ENCODE measurements around the gene PCDHGA2.
"Not testable (repeated sequence)": the region's sequence is repeated elsewhere in the genome, so short reads cannot be mapped to it uniquely, and the experiment has no call there.

The PCDHGA2 gene

DNA sequence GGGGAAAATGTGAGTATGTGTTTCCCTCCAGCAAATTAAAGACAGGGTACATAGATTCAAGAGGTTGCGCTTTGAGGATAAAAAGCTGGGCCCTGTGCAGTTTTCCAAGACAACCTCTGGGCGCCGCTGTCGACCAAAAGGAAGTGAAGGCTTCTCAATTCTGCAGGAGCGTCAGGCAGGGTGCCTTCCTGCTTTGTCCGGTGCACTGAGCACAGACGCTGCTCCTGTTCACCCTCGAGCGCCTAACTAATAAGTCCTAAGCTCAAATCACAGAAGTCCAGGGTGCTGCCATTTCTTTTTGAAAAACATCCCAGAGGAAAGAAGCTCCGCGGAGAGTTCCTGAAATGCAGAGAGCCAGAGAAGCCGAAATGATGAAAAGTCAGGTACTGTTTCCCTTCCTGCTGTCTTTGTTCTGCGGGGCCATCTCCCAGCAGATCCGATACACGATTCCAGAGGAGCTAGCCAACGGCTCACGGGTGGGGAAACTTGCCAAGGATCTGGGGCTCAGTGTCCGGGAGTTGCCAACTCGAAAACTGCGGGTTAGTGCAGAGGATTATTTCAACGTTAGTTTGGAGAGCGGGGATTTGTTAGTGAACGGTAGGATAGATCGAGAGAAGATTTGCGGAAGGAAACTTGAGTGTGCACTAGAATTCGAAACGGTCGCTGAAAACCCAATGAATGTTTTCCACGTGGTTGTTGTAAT is 11.5 kb downstream of the PCDHGA2 start, which contains the start of gene PCDHGB1:
Gene PCDHGB1, plus strand, starts transcription at position 183 of the 703 bp plus-strand sequence. Its CDS starts 162 bp downstream, at position 345.
- peak; percentile 20 for DNase-seq

DNA sequence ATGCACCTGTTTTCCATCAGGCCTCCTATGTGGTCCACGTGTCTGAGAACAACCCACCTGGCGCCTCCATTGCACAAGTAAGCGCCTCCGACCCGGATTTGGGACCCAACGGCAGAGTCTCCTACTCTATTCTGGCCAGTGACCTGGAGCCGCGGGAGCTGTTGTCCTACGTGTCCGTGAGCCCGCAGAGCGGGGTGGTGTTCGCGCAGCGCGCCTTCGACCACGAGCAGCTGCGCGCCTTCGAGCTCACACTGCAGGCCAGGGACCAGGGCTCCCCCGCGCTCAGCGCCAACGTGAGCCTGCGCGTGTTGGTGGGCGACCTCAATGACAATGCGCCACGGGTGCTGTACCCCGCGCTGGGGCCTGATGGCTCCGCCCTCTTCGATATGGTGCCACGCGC is 13.0 kb downstream of the PCDHGA2 start:
- DNase-seq = no peak

DNA sequence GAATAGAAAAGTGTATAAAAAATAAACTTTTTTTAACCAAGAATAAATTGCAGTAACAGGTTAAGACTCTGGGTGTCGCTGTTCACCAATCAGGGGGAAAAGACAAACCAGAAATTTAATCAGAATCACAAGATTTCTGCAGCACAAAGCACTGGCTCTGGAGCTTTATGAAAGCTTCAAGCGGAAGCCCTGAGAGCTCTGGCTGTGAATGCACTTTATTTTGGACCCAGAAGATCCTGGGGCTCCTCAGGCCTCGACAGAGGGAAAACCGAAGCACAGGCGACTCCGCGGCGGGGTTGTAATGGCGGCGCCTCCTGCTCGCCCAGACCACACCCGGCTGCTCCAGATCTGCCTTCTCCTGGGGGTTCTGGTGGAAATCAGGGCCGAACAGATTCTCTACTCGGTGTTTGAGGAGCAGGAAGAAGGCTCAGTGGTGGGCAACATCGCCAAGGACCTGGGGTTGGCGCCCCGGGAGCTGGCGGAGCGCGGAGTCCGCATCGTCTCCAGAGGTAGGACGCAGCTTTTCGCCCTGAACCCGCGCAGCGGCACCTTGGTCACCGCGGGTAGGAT is 16.4 kb downstream of the PCDHGA2 start, which contains the start of gene PCDHGA4:
Gene PCDHGA4, plus strand, starts transcription at position 122 of the 570 bp plus-strand sequence. Its CDS starts 87 bp downstream, at position 209.
- no peak for DNase-seq

DNA sequence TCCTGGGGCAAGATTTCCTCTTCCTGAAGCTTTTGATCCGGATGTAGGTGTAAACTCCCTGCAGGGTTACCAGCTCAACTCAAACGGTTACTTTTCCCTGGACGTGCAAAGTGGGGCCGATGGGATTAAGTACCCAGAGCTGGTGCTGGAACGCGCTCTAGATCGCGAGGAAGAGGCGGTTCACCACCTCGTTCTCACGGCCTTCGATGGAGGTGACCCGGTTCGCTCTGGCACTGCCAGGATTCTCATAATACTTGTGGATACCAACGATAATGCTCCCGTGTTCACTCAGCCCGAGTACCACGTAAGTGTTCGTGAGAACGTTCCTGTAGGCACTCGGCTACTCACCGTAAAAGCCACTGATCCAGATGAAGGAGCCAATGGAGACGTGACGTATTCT is 17.1 kb downstream of the PCDHGA2 start:
- DNase-seq = no peak

DNA sequence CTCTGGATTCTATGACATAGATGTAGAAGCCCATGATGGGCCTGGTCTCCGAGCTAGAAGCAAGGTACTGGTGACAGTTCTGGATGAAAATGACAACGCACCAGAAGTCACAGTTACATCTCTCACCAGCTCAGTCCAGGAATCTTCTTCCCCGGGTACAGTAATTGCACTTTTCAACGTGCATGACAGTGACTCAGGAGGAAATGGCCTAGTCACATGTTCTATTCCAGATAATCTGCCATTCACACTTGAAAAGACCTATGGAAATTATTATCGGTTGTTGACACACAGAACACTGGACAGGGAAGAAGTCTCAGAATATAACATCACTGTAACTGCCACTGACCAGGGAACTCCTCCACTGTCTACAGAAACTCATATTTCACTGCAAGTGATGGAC is 17.6 kb downstream of the PCDHGA2 start:
- no peak for DNase-seq

DNA sequence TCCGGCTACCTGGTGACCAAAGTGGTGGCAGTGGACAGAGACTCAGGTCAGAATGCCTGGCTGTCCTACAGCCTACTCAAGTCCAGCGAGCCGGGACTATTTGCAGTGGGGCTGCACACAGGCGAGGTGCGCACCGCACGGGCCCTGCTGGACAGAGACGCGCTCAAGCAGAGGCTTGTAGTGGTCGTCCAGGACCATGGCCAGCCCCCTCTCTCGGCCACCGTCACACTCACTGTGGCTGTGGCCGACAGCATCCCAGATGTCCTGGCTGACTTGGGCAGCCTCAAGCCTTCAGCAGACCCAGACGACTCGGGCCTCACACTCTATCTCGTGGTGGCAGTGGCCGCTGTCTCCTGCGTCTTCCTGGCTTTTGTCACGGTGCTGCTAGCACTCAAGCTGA is 18.4 kb downstream of the PCDHGA2 start:
- DNase-seq = no peak

DNA sequence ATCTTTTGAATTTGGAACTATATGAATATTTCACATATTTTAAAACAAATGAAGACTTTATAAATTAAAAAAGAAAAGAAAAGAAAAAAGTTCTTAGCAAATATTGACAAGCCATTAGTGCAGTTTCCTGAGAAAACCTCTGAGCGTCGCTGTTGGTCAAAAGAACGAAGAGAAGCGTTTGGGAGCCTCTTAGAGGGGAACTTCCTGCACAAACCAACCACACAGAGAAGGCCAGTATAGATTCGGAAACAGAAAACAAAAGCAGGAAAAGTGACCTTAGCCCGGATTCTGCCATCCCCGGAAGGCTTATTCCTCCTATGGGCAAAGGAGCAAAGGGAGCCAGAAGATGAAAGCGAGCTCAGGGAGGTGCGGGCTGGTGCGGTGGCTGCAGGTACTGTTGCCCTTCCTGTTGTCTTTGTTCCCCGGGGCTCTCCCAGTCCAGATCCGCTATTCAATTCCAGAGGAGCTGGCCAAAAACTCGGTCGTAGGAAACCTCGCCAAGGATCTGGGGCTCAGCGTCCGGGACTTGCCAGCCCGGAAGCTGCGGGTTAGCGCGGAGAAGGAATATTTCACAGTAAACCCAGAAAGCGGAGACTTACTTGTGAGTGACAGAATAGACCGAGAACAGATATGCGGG is 21.3 kb downstream of the PCDHGA2 start, which contains the start of gene PCDHGB2:
Gene PCDHGB2, plus strand, starts transcription at position 205 of the 637 bp plus-strand sequence. Its CDS starts 142 bp downstream, at position 347.
- DNase-seq = no peak

DNA sequence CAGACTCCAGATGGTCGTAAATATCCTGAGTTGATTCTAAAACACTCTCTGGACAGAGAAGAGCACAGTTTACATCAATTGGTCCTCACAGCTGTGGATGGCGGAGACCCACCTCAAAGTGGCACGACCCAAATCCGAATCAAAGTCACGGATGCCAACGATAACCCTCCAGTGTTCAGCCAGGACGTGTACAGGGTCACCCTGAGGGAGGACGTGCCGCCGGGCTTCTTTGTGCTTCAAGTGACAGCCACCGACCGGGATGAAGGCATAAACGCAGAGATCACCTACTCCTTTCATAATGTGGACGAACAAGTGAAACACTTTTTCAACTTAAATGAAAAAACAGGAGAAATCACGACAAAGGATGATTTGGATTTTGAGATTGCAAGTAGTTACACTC is 22.1 kb downstream of the PCDHGA2 start:
- no peak for DNase-seq

DNA sequence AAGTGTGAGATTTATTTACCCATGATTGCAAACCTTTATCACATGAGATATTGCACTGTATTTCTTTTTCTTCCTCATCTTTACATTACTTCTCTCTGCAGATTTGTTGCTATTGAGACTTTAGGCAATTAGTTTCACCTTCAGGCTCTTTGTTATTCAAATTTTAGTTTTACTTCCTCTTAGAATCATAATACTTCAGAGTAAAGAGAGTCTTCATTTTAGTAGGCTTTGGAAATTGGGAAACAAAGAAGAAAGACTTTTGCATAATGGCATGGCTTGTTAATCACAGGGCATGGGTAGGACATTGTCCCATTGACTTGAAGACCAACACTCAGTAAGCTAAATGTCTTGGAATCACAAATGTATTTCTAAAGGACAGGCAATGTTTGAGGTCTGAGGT is 24.2 kb downstream of the PCDHGA2 start:
- DNase-seq = no peak

DNA sequence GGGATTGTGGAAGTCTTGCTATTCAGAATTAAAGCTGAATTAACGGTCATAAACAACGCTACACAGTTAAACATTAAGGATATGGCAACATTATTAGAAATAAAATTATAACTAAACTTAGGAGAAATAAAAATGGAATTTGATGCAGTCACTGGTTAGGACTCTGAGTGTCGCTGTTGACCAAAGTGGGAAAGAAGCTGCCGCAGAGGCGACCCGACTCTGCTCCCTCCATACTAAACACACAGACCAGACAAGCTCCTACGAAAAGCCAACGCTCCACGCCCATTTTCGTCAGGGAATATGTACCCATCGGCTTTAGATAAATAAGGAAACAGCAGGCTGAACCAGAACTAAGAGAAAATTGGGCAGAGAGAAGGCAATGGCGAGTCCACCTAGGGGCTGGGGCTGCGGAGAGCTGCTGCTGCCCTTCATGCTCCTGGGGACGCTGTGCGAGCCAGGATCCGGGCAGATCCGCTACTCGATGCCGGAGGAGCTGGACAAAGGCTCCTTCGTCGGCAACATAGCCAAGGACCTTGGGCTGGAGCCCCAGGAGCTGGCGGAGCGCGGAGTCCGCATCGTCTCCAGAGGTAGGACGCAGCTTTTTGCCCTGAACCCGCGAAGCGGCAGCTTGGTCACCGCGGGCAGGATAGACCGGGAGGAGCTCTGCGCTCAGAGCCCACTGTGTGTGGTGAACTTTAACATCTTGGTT is 25.5 kb downstream of the PCDHGA2 start, which contains the start of gene PCDHGA5:
Gene PCDHGA5, plus strand, starts transcription at position 211 of the 709 bp plus-strand sequence. Its CDS starts 169 bp downstream, at position 380.
- no peak for DNase-seq

DNA sequence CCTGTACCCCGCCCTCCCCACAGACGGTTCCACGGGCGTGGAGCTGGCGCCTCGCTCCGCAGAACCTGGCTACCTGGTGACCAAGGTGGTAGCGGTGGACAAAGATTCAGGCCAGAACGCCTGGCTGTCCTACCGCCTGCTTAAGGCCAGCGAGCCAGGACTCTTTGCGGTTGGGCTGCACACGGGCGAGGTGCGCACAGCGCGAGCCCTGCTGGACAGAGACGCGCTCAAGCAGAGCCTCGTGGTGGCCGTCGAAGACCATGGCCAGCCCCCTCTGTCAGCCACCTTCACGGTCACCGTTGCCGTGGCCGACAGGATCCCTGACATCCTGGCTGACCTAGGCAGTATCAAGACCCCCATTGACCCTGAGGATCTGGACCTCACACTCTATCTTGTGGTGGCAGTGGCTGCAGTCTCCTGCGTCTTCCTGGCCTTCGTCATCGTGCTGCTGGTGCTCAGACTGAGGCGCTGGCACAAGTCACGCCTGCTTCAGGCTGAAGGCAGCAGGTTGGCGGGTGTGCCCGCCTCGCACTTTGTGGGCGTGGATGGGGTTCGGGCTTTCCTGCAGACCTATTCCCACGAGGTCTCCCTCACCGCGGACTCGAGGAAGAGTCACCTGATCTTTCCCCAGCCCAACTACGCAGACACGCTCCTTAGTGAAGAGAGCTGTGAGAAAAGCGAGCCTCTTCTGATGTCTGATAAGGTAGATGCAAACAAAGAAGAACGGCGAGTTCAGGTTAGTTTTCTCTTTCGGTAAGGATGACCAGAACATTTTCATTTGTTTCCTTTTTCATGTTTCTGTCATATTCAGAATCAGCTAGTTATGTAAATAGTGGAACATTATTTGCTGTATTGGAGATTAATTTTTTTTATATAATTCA is 27.7 kb downstream of the PCDHGA2 start:
- no peak for DNase-seq

DNA sequence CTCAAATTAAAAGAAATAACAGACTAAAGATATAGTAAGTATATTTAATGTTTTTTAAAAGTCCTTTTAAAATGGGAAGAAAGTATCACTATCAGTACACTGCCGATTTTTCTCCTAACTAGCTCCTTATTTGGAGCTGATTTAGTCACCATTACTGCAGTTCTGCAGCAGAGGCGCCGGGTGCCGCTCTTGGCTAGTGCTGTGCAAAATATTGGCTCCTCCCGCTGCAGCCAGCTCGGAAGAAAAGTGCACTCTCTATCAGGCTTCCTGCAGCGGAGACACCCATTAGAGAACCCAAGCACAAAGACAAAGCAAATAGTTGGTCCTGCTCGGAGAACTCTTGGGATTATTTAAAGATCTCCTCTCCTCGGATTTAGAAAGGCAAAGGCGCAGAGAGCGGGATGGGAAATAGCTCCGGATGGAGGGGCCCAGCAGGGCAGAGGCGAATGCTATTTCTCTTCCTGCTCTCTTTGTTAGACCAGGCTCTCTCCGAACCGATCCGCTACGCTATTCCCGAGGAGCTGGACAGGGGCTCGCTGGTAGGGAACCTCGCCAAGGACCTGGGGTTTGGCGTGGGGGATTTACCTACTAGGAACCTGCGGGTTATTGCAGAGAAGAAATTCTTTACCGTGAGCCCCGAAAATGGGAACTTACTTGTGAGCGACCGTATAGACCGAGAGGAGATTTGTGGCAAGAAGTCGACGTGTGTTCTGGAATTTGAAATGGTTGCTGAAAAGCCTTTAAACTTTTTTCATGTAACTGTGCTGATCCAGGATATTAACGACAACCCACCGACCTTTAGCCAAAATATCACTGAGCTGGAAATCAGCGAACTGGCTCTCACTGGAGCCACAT is 31.7 kb downstream of the PCDHGA2 start, which contains the start of gene PCDHGB3:
Gene PCDHGB3, plus strand, starts transcription at position 249 of the 855 bp plus-strand sequence. Its CDS starts 153 bp downstream, at position 402.
- peak; percentile 33 for DNase-seq

DNA sequence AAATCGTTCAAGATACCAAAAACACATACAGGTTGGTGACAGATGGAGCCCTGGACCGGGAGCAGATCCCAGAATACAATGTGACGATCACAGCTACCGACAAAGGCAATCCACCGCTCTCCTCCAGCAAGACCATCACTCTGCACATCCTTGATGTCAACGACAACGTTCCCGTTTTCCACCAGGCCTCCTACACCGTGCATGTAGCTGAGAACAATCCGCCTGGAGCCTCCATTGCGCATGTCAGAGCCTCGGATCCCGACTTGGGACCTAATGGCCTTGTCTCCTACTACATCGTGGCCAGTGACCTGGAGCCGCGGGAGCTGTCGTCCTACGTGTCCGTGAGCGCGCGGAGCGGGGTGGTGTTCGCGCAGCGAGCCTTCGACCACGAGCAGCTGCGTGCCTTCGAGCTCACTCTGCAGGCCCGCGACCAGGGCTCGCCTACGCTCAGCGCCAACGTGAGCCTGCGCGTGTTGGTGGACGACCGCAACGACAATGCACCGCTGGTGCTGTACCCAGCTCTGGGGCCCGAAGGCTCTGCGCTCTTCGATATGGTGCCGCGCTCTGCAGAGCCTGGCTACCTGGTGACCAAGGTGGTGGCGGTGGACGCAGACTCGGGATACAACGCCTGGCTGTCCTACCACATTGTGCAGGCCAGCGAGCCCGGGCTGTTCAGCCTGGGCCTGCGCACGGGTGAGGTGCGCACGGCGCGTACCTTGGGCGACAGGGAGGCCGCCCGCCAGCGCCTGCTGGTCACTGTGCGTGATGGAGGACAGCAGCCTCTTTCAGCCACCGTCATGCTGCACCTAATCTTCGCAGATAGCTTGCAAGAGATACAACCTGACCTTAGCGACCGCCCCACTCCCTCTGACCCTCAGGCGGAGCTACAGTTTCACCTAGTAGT is 33.3 kb downstream of the PCDHGA2 start:
- no peak for DNase-seq

DNA sequence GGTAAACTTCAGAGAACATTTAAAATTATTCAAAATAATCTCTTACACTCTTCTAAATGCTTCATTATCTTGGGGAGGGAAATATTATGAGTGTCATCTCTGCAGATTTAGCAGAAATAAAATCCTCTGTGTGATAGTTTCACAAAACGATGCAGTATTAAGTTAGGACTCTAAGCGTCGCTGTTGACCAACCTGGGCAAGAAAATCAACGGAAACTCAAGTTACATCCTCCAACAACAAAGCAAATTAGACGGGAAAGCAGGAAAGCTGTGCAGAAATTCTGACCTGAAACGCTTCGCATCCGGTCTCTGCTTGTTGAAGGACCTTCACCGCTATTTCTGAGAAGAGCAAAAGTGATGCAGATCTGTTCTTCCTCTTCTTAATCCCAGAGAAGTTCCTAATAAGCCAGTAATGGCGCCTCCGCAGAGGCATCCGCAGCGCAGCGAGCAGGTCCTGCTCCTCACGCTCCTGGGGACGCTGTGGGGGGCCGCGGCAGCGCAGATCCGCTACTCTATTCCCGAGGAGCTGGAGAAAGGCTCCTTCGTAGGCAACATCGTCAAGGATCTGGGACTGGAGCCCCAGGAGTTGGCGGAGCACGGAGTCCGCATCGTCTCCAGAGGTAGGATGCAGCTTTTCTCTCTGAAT is 35.2 kb downstream of the PCDHGA2 start, which contains the start of gene PCDHGA6:
Gene PCDHGA6, plus strand, starts transcription at position 219 of the 645 bp plus-strand sequence. Its CDS starts 193 bp downstream, at position 412.
- DNase-seq = no peak

DNA sequence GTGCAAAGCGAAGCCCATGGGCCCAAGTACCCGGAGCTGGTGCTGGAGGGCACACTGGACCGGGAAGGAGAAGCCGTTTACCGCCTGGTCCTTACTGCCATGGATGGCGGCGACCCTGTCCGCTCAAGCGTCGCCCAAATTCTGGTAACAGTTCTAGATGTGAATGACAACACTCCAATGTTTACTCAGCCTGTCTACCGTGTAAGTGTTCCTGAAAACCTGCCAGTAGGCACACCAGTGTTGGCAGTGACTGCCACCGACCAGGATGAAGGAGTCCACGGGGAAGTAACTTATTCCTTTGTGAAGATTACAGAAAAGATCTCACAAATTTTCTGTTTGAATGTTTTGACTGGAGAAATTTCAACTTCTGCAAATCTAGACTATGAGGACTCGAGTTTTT is 36.1 kb downstream of the PCDHGA2 start:
- DNase-seq = no peak

DNA sequence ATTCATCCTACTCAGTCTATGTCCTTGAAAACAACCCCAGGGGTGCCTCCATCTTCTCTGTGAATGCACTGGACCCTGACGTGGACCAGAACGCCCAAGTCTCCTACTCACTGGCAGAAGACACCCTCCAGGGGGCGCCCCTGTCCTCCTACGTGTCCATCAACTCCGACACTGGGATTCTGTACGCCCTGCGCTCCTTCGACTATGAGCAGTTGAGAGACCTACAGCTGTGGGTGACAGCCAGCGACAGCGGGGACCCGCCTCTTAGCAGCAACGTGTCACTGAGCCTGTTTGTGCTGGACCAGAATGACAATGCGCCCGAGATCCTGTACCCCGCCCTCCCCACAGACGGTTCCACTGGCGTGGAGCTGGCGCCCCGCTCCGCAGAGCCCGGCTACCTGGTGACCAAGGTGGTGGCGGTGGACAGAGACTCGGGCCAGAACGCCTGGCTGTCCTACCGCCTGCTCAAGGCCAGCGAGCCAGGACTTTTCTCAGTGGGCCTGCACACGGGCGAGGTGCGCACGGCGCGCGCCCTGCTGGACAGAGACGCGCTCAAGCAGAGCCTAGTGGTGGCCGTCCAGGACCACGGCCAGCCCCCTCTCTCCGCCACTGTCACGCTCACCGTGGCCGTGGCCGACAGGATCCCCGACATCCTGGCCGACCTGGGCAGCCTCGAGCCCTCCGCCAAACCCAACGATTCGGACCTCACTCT is 37.0 kb downstream of the PCDHGA2 start:
- DNase-seq = not testable (repeated sequence)

DNA sequence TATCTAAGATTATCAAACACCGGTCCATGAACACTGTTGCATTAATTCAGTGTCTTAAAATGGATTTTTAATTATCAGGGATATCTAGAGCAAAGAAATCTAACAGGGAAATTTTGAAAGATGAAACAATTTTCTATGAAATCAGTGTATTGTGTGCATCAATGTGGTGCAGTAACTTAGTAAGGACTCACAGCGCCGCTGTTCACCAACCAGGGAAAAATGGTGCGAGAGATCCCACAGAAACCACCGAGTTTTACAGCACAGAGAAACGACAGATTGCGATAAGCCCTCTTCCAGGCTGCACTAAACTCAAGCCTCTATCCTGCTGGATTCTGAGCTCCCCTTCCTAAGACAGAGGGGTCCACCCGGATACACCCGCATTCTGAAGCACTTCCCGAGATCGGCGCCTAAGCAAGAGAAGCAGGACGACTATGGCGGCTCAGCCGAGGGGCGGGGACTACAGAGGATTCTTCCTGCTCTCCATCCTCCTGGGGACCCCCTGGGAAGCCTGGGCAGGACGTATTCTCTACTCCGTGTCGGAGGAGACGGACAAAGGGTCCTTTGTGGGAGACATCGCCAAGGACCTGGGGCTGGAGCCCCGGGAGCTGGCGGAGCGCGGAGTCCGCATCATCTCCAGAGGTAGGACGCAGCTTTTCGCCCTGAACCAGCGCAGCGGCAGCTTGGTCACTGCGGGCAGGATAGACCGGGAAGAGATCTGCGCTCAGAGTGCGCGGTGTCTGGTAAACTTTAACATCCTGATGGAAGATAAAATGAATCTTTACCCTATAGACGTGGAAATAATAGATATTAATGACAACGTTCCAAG is 44.1 kb downstream of the PCDHGA2 start, which contains the start of gene PCDHGA7:
Gene PCDHGA7, plus strand, starts transcription at position 274 of the 826 bp plus-strand sequence. Its CDS starts 158 bp downstream, at position 432.
- DNase-seq = no peak
